HG03280 (cell line): ENCODE data around the gene PI4K2B.
A peak's percentile ranks its signal among the peaks of the same experiment; 100 is the strongest.
"Not testable (repeated sequence)": the region's sequence is repeated elsewhere in the genome, so short reads cannot be mapped to it uniquely, and the experiment has no call there.

Experiments
- ATAC-seq: cut with Tn5 transposase; IDR thresholded peaks from one replicate; pipeline ENCODE4 v1.9.1; 2021; ENCODE audit warnings: mild to moderate bottlenecking, moderate library complexity; ENCODE audit not compliant: unreplicated experiment

Gene PI4K2B

GRCh38 chr4:25233737-25234389 is at the start of gene PI4K2B:
Gene PI4K2B, plus strand, starts transcription at chr4:25234033. Its CDS starts 131 bp downstream, at chr4:25234164.
- ATAC-seq, result peak; percentile 68

- ATAC-seq, result no peak
Observed at GRCh38 chr4:25184056-25184455, 49.8 kb upstream of the PI4K2B start.

DNA sequence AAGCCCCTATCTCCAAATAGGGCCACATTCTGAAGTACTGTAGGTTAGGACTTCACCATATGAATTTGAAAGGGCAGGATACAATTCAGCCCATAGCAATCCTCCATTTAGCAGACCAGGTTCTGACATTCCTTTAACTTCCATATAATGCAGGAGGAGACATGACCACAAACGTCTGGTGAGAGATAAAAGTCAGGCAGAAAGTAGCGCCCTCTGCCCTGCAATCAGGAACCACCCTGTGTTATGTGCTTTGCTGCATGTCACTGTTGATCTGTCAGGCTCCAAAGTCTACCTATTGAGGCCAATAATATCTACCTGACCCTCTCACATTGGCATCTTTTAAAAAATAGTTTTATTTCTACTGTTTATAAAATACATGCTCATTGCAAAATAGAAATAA is 43.4 kb upstream of the PI4K2B start:
- no peak for ATAC-seq

DNA sequence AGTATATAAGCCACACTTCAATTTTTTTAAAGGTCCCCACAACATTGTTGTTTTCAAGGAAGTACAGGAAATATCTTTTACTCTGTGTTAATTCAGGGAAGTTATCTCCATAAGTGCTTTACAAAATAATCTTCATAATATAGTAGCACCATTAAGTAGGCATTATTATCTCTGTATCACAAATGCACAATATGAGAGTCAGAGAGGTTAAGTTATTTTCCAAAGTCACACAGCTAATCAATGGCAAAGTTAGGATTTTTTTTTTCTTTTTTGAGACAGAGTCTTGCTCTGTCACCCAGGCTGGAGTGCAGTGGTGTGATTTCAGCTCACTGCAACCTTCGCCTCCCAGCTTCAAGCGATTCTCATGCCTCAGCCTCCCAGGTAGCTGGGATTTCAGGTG is 35.1 kb upstream of the PI4K2B start:
- no peak for ATAC-seq

- ATAC-seq, result no peak
Observed at GRCh38 chr4:25207997-25208396, 25.8 kb upstream of the PI4K2B start.

DNA sequence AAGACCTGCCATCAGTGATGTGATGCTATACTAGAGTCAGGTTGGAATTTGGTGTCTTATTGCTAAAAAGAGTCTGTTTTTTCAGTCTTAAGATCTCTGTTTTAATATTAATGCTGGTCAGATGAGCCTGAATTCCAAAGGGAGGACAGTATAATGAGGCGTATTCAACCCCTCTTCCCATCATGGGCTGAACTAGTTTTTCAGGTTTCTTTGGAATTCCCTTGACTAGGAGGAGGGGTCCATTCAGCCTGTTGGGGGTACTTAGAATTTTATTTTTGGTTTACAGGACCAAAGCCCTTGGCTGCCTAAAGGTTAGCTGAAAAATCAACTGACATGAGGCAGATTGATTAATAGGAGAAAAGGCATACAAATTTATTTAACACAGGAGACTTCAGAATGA is 24.1 kb upstream of the PI4K2B start:
- no peak for ATAC-seq

DNA sequence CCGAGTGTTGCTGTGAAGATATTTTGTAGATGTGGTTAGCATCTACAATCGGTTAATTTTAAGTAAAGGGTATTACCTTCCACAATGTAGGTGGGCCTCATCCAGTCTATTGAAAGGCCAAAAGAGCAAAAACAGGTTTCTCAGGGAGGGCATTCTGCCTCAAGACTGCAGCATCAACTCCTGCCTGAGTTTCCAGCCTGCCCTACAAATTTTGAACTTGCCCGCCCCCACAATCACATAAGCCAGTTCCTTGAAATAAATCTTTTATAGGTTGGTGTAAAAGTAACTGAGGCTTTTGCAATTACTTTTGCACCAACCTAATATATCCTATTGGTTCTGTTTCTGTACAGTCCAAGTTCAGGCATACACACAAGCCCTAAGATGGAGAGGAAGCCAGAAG is 22.1 kb upstream of the PI4K2B start:
- no peak for ATAC-seq

DNA sequence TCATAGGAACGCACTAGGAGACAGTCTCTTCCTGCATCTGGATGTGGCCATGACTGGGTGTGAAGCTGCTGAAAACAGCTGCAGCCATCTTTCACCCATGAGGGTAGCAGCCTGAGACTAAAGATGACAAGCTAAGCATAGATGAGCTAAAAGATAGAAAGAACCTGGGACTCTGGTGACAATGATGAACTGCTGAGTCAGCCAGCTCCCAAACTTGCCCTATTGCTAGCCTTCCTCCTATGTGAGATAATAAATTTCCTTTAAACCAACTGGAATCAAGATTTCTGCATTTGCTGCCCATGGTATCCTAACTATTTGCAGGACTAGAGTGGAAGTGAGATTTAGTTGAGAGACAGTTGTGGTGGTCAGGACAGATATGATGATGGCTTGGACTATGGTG is 21.0 kb upstream of the PI4K2B start:
- ATAC-seq, result no peak

DNA sequence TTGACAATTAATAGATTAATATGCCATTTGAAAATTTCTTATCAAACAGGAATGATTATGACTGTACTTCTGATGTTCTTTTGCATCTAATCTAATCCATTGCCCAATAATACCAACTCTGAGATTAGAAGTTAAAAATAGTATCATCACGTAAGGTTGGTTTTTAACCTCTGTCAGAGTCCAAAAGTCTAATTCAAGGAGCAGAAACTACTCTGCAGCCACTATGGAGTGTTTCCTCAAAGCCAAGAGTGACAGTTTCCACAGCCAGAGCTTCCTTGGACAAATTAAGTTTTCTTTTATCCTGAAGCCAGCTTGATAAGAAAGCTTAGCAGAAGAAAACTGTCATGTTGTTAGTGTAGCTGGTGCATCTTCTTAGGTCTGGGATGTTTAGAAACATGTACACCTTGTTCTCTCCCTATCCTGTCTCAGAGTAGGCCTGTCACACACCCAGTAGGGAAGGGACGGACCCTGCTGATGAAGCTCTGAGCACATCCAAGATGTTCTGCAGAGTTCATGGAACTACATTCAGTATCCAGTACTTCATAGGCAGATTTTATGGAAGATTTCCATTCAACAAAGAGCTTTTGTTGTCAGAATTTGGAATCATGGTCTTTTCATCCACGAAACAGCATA is 20.4 kb upstream of the PI4K2B start:
- no peak for ATAC-seq

DNA sequence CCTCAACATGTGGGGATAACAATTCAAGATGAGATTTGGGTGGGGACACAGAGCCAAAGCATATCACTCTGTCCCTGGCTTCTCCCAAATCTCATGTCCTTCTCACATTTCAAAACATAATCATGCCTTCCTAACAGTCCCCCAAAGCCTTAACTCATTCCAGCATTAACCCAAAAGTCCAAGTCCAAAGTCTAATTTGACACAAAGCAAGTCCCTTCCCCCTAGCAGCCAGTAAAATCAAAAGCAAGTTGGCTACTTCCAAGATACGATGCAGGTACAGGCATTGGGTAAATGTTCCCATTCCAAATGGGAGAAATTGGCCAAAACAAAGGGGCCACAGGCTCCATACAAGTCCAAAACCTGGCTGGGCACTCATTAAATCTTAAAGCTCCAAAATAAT is 19.1 kb upstream of the PI4K2B start:
- not testable (repeated sequence) for ATAC-seq

DNA sequence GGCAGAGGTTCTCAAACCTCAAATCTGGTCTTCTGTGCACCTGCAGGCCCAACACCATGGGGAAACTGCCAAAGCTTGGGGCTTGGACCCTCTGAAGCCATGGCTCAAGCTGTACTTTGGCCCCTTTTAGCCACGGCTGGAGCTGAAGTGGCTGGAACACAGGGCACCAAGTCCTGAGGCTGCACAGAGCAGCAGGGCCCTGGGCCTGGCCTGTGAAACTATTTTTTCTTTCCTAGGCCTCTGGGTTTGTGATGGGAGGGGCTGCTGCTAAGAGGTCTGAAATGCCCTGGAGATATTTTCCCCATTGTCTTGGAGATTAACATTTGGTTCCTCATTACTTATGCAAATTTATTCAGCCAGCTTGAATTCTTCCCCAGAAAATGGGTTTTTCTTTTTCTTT is 18.3 kb upstream of the PI4K2B start:
- no peak for ATAC-seq

- no peak for ATAC-seq
Observed at GRCh38 chr4:25221377-25221776, 12.5 kb upstream of the PI4K2B start.

- ATAC-seq, result no peak
Observed at GRCh38 chr4:25223802-25224375, 9.9 kb upstream of the PI4K2B start.

DNA sequence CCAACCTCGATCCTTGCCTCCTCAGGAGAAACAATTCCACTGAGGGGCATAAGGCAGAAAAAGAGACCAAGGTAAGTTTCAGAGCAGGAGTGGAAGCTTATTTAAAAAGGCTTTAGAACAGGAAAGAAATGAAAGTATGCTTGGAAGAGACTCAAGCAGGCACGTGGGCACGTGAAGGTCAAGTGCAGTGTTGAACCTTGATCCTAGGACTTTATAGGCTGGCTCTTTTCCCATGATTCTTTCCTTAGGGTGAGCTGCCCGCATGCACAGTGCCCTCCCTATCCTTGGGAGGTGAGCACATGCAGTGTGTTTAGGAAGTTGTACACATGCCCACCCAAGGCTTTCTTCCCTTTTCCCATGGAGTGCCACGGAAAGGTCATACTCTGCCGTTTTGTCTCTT is 4.0 kb upstream of the PI4K2B start:
- ATAC-seq, result no peak

DNA sequence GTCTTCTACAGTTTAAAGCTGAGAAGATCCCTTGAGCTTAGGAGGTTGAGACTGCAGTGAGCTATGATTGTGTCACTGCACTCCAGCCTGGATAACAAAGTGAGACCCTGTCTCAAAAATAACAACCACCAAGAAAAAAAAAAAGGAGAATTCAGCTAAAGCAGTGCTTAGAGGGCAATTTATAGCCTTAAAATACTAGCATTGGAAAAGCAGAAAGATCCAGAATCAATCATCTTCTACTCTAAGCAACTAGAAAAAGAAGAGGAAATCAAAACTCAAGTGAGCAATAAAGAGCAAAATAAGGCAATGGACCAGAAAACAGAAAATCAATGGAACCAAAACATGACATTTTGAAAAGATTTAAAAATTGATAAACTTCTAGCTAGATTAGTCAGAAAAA is 639 bp upstream of the PI4K2B start:
- no peak for ATAC-seq

- peak; percentile 60 for ATAC-seq
Observed at GRCh38 chr4:25234390-25235370, 847 bp downstream of the PI4K2B start.

DNA sequence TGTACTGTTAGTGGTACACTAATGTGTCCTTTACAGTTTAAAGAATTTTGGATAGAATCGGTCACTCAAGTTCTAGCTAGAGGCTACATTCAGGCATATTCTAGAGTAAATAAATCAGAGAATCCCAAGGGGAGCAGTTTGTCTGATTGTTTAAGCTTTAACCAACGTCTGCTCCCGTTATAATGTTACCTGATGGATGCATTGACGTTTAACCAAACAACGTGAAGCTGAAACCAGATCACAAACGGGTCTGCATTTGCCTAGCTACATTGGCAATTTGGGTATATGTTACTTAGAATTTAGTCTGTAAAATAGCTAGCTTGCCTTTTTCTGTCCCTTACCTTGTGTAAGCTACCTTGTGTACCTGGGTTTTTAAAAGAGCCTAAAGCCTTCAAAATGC is 1.6 kb downstream of the PI4K2B start:
- ATAC-seq, result no peak

GRCh38 chr4:25236030-25236429 is 2.2 kb downstream of the PI4K2B start:
- ATAC-seq, result not testable (repeated sequence)

DNA sequence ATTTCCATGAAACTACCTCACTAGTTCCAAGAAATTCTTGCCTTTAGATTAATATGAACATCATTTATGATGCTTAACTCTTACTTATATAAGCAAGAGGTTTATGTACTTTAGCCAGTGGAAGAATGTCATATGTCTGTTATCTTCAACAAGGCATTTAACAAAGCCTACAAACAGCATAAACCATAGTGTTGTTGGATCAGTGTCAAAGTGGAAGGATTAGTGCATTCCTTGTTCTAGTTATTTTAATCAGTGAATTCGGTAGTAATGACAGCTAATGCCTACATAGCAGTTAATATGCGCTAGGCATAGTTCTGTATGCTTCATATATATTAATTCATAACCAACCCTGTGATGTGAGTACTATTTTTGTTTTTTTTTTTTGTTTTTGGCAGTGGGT is 3.1 kb downstream of the PI4K2B start:
- no peak for ATAC-seq

GRCh38 chr4:25238052-25238451 is 4.2 kb downstream of the PI4K2B start:
- no peak for ATAC-seq

- not testable (repeated sequence) for ATAC-seq
Observed at GRCh38 chr4:25239528-25239927, 5.7 kb downstream of the PI4K2B start.
